CD4-positive, alpha-beta T cell treated with Interleukin-10 for 1 hour (primary cell): Measurements from ENCODE around the gene VSTM2B.

Experiments
- DNase-seq: peaks from one replicate; pipeline ENCODE4 v3.0.0-alpha.2; 2020

Gene VSTM2B

DNA sequence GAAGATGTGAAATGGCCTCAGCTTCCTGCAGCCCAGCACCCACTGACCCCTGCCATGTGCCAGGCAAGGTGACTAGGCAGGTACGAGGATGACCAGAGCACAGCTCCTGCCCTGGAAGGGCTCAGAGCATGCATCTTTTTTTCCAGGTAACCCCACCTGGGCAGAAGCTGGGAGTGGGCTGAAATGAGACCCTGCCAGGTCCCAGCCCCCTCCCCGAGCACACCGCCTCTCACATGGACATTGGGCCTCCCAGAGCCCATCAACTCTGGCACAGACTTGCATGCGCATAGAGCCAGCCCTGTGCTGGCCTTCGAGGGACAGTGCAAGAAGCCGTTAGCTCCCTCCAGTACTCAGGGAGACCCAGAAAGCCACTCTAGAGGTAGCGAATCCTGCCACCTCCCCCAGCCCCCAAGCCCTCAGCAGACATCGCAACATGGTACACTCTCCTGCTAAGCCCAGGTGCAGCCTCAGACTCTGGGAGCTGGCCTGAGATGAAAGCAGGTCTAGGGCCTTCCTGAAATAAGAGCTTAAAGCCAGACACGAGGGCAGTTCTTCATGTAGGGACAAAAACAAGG, 8.9 kb upstream of the VSTM2B start:
- DNase-seq, result no peak

DNA sequence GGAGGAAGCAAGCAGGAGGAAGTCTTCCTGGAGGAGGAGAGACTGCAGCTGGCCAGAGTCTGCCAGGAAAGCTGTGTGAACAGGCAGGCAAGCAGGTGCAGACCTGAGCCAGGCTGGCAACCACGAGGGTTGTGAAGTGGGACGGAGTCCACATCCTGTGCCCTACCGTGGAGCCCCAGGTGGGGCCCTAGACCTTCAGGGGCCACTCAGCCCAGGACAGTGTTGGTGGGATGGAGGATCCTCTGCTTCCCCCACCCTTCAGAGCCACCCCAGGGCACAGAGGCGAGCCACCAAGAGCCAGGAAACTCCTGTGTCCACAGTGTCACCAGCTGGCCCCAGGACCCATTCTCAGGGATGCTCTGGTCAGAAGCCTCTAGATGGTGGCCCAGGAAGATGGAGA, 8.4 kb upstream of the VSTM2B start:
- no peak for DNase-seq

DNA sequence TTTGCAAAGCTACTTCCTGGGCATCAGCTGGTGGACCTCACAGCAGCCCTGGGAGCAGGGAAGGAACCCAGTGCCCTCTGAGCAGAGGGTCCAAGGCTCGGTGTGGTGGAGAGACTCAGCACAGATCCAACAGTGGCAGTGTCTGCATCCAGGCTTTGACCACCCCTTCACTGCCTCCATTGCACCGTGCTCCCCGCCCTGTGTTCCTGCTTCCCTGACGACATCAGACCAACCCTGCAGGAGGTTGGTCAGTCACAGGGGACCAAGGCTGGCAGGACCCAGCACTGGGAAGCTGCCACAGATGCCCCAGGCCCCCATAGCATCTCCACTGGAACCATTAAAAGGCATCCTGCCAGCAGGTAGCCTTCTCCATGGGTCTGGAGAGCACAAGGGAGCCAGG, 7.8 kb upstream of the VSTM2B start:
- DNase-seq, result no peak

DNA sequence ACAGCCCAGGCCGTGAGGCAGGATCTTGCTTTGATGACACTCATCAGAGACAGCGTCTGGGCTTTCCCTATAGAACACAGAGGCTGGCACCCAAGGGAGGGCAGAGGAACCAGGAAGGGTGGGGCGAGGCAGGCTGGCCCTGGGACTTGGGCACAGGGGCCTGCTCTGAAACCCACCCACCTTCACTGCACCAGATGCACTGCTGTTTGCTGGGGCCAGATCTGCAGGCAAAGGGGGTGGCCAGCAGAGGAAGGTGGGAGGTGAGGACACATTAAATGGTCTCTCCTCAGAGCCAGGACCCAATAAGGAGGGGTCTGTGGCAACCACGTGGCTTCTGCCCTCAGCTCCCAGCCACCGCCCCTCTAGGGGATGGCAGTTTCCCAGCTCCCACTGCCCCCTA, 6.6 kb upstream of the VSTM2B start:
- no peak for DNase-seq

DNA sequence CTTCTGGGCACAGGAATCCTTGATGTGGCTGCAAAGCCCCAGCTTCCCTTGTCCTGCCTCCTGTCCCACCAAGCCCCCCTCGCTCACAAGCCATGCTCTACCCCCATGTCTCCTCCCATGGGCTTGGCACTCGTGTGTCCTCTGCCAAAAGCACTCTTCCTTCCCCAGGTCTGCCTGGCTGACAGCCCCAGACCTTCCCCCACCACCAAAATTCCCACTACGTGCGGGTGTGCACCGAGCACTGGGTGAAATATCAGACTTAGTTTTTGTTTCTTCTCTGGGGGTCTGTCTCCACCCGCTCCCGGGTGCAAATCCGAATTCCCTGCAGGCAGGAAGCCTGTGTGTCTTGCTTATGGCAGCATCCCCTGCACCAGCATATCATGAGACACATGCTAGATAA, 5.9 kb upstream of the VSTM2B start:
- no peak for DNase-seq

DNA sequence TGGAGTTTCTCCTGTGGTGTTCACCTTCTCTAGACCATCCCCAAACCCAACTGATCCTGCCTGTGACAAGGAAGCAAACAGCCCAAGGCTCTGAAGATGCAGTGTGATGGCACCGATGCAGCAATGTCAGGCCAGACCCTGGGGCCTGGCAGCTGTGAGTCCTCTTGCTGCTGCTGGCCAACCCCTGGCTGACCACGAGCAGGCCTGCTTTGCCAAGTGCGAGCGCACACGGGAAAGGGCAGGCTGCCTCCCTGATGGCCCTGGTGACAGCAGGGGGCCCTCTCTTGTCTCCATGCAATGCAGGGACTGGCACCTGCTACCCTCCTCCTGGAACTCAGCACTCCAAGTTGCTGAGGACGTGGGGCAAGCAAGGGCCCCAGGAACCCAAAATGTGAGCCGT, 5.4 kb upstream of the VSTM2B start:
- DNase-seq, result no peak

DNA sequence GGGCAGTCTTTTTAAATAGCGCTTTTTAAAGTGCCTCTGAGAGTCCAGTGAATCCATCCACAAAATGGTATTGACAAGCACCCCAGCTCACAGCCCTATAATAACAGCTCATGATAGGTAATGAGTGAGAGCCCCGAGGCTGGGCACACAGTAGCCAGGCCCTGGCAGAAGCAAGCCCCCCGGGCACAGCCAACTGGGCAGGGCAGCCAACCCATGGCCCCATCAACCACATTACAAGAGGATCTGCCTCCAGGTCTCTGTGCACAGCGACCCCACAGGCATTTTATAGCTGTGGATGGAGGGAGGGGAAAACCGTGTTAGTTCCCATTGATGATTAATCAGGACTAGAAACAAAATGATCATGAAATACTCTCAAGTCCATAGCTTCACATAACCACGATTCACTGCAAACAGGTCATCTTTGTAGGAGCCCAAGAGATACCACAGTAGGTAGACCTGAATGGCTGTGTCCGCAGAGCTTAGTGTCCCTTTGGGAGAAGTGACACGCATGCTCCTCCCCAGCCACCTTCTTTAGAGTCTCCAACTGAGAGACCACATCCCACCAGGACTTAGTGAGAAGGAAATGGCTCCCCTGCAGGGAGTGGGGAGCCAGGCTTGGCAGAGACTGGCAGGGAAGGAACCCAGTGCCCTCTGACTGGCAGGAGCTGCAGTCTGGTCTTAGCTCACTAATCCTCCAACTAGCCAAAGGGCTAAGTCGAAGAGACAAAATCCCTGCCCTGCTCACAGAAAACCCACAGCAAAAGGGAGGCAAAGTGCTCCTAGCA, 4.3 kb upstream of the VSTM2B start:
- no peak for DNase-seq

DNA sequence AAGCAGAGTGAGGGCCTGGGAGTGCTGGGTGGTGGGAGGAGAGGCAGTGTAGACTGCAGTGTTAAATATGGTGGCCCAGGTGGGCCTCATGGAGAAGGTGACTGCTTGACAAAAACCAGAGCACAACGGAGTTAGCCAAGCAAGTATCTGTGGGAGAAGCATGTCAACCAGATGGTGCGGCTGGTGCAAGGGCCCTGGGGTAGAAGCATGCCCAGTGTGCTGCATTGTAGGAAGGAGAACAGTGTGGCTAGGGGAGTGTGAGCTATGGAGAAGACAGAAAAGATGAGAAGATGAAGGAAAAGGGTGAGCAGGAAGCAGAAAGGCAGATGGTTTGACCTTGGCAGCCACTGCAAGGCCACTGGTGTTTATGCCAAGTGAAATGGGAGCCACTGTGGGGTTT, 2.2 kb upstream of the VSTM2B start:
- DNase-seq, result no peak

DNA sequence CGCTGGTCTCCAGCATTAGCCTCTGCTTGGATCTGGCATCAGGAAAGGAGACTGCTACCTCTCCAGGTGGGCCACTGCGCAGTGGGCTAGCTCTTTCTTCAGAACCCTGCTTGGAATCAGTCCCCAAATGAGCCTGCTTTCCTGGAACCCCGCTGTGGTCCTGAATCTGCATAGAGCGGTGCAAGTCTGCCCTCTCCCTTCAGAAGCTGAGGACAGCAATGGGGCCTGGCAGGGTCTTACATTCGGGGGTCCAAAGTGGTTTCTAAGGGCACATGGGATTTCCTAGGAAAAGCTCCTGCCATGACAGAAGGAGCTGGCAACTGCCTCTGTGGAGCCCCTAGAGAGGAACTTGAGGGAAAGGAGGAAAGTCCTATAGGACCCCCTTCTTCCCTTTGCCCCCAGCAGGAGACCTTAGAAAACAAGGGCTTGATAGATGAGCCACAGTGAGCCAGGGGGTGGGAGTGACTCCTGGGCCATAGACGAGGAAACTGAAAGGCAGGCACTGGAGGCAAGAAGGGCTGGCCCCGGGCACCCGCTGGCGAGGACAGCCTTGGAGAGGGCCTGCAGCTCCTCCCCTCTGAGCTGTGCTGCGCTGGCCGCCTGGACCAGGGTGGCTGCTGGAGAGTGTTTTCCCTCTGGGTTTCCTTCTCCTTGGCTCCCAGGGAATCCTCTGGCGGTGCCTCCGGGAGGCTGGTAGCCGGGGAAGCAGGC, 1.4 kb upstream of the VSTM2B start:
- no peak for DNase-seq

DNA sequence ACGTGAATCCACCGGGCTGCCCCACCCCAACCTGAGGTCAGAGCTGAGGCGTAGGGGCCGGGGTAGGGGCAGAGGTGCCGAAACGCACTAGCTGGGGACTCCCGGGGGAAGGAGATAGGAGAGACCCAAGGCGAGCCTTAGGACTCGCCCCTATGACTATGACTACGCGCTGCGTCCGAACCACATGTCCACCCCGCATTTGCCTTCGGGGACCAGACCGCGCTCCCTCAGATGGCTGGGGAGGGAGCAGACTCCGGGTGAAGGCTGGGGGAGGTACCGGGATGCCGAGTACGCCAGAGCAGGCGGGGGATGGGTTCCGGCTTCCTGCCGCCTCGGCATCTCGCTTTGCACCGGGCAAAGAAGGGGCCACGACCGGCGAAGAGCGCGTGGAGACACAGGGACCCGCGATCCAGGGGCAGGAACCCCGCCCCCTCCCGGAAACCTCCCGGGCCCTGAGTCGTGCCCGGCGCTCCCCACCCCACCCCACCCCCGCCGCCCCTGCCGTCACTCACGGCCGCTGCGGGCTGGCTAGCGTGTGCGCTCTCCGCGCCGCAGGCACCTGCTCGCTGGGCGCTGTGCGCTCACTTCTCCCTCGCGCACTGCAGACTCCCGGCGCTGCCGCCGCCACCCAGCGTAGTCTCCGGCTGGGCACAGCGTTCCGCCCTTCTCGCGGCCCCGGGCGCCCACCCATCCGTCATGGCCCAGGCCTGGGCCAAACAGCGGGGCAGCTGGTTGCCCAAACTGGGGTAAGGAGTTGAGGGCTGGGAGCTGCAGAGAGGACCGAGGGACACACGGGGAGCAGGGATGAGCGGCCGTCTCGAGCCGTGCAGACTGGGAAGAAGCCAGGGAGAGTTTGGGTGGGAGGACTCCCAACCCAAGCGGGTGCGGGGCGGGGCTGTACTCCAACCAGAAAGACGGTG, 622 bp upstream of the VSTM2B start:
- no peak for DNase-seq

DNA sequence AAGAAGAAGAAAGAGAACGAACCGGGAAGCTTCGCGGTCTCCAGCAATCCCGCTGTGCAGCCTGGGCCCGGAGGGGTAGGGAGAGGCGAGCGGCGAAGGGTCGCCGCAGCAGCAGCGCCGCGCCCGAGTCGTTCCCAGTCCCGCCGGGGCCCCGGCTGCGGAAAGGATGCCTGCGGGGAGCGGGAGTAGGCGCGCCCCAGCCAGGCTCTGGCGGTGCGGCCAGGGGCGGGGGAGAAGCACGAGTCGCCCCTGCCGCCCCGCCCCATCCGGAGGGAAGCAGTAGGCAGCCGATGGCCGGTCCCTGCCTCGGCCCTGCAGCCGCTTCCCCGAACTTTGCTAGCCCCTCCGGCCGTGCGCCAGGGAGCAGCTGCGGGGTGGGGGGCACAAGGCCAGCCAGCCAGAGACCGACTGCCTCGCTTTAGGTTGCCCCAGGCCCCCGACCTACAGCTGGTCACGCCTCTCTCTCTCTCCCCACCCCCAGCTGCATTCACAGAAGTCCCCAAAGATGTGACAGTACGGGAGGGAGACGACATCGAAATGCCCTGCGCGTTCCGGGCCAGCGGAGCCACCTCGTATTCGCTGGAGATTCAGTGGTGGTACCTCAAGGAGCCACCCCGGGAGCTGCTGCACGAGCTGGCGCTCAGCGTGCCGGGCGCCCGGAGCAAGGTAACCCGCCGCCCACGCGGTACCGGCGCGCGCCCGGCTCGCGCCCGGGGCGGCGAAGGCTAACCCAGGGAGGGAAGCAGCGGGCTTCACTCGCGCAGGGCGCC, 1.1 kb downstream of the VSTM2B start:
- DNase-seq, result no peak

DNA sequence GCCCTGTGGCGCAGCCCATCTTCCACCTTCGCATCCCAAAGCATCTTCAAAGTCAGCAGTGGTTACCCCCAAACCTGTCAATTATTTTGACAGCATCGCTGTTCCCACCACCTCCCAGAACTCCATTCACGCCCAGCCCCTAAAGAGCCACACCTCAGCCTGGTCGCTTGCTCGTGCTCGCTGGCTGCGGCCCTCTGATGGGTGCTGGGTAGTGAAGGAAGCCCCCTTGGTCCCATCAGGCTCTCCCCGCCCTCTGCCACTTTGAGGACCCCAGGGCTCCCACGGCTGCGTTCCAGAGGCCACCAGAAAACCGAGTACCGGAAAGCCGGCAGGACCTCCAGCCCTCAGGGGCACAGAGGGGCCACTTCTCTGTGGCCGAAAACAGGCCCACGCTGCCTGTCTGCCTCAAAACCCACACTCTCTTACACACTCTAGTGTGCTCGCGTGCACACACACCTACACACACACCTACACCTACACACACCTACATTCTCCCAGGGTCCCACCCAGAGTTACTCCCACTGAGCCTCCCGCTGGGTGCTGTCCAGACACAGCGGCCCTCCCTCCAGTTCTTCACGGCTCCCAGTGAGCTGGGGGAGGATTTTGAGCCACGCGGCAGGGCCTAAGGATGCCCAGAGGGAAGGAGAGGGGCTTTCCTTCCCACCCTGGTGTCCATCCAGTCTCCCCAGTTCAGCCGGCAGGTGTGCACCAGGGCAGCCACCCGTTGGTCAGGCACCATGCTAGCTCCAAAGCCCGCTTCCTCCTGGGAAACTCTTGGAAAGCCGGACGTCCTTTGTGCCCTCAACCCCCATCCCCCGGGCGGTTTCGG, 1.9 kb downstream of the VSTM2B start:
- DNase-seq, result no peak

DNA sequence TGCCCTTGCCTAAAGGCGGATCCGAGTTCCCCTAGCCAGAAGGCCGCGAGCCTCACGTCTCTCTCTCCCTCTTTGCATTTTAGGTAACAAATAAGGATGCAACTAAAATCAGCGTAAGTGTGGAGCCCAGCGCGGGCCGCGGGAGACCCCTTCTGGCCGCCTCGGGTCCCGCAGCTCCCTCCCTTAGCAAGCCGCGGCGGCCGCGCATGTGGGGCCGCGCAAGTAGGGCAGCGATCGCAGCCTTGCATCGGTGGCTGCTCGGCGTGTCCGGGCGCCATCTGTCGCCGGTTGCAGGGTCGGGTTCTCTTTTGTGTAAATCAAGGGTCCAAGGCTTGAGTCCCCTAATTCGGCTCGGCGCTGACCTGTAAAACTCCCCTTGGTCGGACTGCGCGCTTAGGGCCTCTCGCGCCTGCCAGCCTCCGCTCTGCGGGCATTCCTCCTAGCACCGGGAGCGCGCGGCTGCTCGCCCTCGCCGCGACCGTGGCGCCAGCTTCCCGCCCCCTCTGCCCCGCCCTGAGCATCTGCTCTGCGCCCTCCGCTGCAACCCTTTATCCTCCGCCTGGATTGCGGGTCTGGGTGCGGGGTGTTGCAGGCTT, 2.7 kb downstream of the VSTM2B start:
- peak; percentile 42 for DNase-seq

DNA sequence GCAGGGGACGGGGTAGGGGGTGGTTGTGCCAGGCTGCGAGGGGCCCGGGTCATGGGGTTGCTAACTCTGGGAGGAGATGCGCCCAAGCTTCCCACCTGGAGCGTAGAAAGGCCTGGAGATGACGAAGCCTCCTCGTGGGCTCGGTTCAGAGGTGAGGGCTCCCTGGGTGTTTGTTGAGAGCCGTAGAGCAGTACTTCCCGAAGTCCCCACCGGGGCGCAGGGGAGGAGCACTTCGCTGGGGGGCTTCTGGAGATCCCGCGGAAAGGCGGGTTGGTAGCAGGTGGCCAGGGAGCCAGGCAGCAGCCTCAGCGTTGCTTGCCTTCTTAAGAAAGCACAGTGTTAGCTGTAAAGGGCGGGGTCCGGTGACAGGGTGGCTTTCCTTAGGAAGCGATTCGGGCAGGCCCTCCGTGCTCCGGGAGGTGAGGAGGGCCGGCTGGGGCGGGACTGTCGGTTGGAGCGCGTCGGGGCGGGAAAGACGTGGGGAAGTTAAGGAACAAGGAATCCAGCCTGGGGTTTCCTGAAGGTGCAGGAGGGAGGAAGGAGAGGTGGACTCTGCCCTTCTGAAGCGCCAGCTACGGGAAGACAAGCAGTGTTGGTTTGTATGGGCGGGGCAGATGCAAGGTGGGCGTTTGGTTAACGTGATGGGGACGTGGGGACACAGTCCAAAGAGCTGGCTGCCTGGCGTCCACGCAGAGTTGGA, 3.3 kb downstream of the VSTM2B start:
- no peak for DNase-seq

DNA sequence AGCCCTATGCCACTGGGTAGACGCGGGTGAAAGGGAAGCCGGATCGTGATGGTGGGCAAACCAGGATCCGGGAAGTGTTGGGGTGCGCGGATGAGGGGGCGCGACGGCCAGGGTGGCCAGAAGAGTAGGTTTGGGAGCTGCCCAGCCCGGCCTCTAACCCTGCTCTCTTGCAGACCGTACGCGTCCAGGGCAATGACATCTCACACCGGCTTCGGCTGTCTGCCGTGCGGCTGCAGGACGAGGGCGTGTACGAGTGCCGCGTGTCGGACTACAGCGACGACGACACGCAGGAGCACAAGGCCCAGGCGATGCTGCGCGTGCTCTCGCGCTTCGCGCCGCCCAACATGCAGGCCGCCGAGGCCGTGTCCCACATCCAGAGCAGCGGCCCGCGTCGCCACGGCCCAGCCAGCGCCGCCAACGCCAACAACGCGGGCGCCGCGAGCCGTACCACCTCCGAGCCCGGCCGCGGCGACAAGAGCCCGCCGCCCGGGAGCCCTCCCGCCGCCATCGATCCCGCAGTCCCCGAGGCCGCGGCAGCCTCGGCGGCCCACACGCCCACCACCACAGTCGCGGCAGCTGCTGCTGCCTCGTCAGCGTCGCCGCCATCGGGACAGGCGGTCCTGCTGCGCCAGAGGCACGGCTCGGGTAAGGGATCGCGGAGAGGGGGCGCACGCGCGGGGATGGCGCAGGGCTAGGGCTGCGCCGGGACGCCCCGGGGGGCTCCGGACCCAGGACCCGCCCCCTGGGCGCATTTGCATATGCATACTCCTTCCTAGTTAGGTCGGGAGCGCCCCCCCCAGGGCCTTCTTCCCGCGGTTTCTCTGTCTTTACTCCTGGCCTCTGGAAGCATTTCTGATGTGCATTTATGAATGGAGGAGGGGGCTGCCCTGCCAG, 4.1 kb downstream of the VSTM2B start:
- no peak for DNase-seq

DNA sequence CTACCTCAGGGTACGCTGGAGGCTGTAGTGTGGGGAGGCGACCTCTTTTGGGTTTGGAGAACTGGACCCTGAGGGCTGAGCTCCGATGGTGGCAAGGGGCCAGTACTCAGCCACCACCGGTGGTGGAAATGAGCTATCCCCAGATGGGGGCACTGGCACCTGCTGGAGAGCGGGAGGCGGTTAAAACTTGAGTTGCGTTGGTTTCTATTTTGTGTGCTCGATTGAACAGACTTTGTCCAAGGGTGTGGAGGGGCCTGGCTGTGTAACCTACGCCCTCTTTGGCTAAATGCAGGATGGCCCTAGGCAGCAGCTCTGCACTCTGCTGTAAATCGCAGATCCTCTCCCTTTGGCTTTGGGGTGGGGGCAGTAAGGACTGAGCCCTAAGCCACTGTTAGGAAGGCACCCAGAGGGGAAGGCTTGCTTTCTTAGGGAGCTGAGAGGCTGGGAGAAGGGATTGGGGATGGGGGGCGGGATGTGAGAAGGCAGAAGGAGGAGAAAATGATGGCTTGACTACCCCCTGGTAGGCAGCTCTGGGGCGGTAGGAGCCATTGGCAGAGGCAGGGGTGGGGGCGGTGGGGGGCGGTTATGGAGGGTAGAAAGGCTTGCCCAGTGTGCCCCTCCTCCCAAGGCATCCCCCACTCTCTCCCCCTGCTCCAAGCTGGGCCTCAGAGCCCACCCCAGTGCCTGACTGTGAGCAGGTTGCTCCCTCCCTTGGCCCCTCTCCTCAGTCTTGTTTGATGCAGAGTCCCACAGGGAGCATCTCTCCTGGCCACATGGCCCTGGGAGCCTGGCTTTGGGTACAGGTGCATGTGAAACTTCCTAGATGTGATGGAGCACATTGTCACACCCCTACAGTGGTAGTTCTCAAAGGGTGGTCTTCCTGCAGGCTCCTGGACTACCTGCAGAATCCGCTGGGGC, 5.0 kb downstream of the VSTM2B start:
- DNase-seq, result no peak

DNA sequence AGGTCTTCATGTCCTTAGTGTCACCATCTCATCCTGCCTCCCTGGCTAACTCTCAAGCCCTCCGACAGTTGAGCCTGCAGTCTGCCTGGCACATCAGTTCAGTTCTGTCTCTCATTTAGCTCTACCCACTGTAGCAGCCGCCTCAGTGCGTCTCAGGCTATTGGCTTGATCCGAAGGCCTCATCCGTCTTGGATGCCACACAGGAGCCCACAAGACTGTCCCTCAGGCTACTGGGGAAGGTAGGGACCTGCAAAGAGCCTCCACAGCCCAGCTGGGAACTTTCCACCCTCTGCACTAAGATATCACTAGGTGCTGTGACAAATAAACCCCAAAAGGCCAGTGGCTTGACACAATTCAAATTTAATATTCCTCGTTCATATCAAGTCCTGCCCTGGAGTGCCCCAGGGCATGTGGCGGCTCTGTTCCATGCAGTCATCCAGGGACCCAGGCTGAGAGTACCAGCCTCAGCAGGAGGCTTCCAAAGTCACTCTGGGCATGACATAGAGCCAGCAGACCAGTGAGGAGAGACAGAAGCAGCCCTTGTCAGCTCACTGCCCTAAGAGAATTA, 5.7 kb downstream of the VSTM2B start:
- DNase-seq, result no peak

DNA sequence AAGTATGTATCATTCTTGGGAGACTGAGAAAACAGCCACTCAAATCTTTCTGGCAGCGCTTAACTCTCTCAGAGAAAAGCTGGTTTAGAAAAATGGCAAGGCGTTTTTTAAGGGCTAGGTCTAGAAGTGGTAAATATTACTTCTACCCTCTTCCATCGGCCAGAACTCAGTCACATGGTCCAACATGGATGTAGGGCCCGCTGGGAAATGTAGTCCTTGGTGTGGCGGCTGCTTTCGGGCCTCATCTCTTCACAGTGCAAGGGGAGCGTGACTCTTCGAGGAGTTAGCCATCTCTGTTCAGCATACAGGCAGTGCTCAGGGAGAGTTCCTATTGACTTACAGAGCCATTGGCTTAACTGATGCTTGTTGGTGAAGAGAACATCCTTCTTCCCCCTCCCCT, 6.3 kb downstream of the VSTM2B start:
- no peak for DNase-seq
